ENCODE measurements around the gene FBXL16. TPM values are rescaled to one million over a fixed set of nuclear protein-coding genes. Genes with fewer than 3 reads are reported as not detected.
A peak's percentile ranks its signal among the peaks of the same experiment; 100 is the strongest.

The FBXL16 gene
- polyA plus RNA-seq, 5 donors, result 0.30 to 0.75 (median 0.59) TPM

- peak; percentile 81 to 83 for DNase-seq
These were observed 26.5 kb downstream of the FBXL16 start for GRCh38 chr16:678858-679813.

DNA sequence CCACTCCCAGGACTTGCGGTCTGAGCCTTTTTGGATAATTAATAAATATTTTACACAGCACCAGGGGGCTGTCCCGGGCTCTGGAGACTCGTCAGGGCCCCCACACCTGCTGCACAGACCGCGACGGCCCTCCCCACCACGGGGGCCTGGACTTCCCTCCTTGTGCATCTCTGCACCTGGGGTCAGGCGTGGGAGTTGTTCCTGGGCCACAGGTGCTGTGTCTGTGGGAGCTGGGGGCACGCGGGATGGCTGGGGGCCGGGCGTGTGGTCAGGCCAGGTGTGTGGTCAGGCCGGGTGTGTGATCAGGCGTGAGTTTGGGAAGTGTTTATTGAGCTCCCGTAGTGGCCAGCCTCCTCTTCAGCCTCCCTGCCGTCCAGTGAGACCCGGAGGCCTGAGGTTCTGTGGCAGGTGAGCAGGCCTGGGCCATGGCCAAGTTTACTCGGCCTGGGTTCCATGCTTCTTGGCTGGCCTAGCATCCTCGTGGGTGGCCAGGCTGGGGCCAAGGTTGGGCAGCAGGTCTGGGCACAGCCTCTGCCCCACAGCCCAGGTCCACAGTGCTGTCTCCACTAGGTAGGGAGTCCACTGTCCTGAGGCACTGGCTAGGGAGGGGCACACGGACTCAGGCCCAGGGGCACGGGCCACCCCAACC lies 27.3 kb downstream of the FBXL16 start:
- no peak for DNase-seq

DNA sequence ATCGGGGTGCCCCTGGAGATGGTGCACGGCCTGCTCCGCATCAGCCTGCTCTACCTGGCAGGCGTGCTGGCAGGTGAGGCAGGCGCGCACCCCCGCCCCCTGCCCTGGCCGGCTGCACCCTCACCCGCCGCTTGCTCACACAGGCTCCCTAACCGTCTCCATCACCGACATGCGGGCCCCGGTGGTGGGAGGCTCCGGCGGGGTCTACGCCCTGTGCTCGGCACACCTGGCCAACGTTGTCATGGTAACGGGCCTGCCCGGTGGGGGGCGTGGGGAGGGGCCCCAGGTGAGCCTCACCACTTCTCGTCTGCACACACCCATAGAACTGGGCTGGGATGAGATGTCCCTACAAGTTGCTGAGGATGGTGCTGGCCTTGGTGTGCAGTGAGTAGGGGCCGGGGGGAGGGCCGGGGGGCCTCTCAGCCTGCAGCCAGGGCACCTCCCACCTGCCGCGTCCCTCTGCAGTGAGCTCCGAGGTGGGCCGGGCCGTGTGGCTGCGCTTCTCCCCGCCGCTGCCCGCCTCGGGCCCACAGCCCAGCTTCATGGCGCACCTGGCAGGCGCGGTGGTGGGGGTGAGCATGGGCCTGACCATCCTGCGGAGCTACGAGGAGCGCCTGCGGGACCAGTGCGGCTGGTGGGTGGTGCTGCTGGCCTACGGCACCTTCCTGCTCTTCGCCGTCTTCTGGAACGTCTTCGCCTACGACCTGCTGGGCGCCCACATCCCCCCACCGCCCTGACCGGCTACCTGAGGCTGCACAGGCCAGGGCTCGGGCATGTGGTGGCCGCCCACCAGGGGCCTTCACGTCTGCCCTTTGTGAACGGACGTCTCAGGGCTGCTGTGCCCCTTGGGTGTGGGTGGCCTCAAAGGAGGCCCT lies 28.0 kb downstream of the FBXL16 start:
- no peak for DNase-seq

DNA sequence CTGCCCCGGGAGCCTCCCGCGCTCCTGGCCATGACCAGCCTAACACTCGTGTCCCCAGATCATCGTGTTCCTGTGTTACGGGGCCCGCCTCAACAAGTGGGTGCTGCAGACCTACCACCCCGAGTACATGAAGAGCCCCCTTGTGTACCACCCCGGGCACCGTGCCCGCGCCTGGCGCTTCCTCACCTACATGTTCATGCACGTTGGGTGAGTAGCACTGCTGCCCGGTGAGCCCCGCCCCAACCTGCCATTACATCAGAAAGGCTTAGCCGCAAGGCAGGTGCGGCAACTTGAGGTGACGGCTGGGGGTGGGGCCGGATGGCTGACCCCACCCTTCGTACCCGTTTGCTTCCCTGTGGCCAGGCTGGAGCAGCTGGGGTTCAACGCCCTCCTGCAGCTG lies 28.7 kb downstream of the FBXL16 start:
- DNase-seq, result no peak

GRCh38 chr16:676565-676902 lies 29.1 kb downstream of the FBXL16 start:
- no peak for DNase-seq

DNA sequence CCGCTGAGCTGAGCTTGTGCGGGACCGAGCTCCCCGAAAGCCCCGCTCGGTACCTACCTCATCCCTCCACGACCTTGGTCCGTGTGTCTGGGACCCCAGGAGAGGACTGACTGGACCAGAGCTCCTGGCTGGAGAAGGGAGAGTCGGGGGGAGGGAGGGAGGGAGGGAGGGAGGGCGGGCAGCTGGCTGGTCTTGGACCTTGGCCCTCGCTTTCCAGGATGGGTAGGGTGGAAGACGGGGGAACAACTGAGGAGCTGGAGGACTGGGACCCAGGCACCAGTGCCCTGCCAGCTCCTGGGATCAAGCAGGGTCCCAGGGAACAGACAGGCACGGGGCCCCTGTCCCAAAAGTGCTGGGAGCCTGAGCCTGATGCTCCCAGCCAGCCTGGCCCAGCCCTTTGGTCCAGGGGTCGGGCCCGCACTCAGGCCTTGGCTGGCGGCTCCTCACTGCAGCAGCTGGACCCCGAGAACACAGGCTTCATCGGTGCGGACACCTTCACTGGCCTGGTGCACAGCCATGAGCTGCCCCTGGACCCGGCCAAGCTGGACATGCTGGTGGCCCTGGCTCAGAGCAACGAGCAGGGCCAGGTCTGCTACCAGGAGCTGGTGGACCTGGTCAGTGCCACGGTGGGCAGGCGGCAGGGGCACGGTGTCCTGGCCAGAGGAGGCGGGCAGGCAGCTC lies 29.6 kb downstream of the FBXL16 start:
- DNase-seq, result no peak

- no peak for DNase-seq
These were observed 30.4 kb downstream of the FBXL16 start, which contains the start of gene RHBDL1 for GRCh38 chr16:674968-675883. TSS of gene RHBDL1 (plus strand) at chr16:675671. CDS start at chr16:675791, 120 bp downstream.

DNA sequence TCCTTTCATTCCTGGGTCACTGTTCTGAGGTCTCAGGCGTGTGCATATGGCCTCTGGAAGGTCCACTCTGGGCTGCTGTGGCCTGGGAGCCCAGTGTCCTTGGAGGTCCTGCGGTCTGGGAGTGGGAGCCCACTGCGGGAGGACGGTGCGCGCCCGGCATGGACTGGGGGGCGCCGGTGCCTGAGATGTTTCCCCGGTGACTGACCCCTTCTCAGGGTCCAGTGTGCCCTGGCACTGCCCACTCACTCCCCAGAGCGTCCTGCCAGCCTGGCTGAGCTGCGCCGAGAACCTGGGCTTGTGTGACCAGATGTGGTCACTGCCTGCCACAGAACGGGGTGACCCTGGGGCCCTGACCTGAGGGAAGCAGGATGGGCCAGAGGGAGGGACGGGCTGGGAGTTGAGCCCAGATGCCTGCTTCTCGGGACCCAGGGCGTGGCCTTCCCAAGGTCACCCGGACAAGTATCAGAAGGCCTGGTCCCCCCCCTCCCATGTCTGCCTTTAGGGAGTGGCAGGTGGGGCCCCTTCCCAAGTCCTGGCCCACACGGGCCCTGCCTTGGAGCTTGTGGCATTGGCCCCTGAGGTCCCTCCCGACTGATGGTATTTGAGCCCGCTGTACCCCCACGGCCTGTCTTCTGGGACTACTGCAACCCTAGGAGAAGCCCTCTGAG lies 31.3 kb downstream of the FBXL16 start:
- no peak for DNase-seq

GRCh38 chr16:673399-673991 lies 32.1 kb downstream of the FBXL16 start:
- DNase-seq, result no peak

DNA sequence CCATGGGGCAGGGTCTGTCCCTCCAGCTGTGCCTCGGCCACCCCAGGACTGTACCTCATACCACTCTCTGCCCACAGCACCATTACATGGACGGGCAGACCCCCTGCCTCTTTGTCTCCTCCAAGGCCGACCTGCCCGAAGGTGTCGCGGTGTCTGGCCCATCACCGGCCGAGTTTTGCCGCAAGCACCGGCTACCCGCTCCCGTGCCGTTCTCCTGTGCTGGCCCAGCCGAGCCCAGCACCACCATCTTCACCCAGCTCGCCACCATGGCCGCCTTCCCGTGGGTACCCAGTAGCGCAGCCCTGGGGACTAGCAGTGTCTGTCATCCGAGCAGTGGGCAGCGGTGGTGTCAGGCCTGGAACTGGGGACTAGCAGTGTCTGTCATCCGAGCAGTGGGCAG lies 32.8 kb downstream of the FBXL16 start:
- no peak for DNase-seq

- DNase-seq, result no peak
These were observed 33.2 kb downstream of the FBXL16 start for GRCh38 chr16:672371-672770.

- DNase-seq, result no peak
These were observed 34.1 kb downstream of the FBXL16 start for GRCh38 chr16:671353-672131.

DNA sequence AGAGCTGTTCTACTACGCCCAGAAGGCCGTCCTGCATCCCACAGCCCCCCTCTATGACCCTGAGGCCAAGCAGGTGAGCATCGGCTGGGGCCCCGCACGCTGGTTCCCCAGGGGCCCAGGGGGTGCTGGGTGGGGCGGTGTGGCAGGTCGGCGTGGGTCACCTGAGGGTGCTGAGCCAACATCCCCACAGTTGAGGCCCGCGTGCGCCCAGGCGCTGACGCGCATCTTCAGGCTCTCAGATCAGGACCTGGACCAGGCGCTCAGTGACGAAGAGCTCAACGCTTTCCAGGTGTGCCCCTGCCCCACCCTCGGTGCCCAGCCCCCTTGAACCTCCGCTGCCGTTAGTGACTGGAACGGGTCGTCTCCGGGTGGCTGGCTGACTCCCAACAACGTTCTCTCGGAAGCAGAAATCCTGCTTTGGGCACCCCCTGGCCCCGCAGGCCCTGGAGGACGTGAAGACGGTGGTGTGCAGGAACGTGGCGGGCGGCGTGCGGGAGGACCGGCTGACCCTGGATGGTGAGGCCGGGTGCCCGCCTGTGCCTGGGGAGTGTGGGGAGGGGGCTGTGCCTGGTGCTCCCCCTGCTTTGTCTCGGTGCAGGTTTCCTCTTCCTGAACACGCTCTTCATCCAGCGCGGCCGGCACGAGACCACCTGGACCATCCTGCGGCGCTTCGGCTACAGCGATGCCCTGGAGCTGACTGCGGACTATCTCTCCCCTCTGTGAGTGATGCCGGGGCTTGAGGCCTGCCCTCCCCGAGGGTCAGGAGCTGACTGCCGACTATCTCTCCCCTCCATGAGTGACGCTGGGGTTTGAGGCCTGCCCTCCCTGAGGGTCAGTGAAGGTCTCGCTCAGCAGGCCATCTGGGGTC lies 34.9 kb downstream of the FBXL16 start:
- DNase-seq, result no peak

GRCh38 chr16:669666-670065 lies 35.9 kb downstream of the FBXL16 start:
- DNase-seq, result no peak

DNA sequence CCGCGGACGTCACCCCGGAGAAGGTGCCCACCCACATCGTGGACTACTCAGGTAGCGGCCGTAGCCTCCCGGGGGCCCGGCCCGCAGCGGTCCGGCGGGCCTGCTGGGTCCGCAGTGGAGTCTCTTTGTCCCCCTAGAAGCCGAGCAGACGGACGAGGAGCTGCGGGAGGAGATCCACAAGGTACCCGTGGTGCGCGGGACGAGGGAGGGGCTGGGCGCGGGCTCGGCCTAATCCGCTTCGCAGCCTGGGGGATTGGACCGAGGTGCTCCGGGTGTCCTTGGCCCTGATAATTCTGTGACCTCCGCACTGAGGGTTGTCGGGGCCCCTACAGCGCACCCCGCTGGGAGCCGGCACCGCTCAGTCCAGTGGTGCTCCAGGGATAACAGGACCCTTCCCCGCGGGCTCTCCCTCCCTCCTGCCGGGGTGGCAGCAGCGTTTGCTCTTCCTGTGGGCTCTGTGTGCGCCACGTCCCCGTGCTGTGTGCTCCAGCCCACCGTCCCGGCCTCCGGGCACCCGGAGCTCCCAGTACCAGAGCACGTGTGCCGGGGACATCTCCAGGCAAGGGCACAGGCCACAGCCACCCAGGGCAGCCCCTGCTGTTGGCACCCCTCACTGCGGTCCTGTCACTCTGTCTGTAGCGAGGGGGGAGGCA lies 37.0 kb downstream of the FBXL16 start:
- DNase-seq, result no peak

DNA sequence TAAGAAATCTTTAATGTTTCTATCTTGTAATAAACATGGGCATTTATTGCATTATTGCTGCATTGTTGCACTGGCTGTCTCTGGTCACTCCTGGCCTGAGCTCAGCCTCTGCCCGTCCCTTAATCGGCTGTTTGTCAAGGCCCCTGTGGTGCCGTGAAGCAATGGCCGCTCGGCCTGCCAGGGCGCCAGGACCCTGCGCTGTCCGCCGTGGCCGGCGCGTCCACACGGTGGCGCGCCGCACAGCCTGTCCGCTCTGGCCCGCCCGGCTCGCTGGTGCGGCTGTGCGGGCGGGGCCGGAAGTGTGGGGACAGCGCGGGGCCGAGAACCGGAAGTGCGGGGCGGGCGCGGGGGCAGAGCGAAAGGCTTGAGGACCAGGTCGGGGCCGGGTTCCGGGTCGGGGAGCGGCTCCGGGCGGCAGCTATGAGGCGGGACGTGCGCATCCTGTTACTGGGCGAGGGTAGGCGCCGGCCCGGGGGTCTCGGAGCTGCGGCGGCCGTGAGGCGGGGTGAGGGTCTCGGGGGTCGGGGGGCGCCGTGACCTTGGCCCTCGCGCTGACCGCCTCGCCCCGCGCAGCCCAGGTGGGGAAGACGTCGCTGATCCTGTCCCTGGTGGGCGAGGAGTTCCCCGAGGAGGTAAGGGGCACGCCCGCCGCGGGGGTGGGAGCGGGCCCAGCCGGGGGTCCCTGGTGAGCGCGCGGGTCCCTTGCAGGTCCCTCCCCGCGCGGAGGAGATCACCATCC lies 37.7 kb downstream of the FBXL16 start, which contains the start of gene RHOT2:
RHOT2 (plus strand) TSS at position 353 of the 739 bp plus-strand sequence; CDS start at position 421, 68 bp downstream.
- peak; percentile 87 to 89 for DNase-seq

Data from right lung (tissue), 5 donors.